Sigmoid colon (tissue), 4 donors: ENCODE data around the gene CENPQ.

Experiments
- POLR2AphosphoS5 ChIP-seq, 4 donors: sonication (generic); formaldehyde crosslinking; IDR thresholded peaks; one replicate each; pipeline ENCODE4 v1.6.1; 2017; ENCODE audit warnings: antibody characterized with exemption in 4 of 4
- TF ChIP-seq, protein P1 (sequence below), 4 experiments: fragments of 450-650 bp in 3 of 4; fragments of 200-600 bp in 1 of 4; IDR thresholded peaks; one replicate each; pipeline ENCODE4 v1.5.1; 2016 to 2019; ENCODE audit warnings: antibody characterized with exemption in 4 of 4, mild to moderate bottlenecking in 3 of 4, moderate library complexity in 2 of 4

- TF ChIP-seq, protein P1, sequence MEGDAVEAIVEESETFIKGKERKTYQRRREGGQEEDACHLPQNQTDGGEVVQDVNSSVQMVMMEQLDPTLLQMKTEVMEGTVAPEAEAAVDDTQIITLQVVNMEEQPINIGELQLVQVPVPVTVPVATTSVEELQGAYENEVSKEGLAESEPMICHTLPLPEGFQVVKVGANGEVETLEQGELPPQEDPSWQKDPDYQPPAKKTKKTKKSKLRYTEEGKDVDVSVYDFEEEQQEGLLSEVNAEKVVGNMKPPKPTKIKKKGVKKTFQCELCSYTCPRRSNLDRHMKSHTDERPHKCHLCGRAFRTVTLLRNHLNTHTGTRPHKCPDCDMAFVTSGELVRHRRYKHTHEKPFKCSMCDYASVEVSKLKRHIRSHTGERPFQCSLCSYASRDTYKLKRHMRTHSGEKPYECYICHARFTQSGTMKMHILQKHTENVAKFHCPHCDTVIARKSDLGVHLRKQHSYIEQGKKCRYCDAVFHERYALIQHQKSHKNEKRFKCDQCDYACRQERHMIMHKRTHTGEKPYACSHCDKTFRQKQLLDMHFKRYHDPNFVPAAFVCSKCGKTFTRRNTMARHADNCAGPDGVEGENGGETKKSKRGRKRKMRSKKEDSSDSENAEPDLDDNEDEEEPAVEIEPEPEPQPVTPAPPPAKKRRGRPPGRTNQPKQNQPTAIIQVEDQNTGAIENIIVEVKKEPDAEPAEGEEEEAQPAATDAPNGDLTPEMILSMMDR (IDR thresholded peaks at IDR 0.05), result no peak
- no peak for TF ChIP-seq POLR2AphosphoS5 (IDR thresholded peaks at IDR 0.05)
These were observed 78.8 kb downstream of the CENPQ start for GRCh38 chr6:49541936-49542335.
